Measurements from ENCODE around the gene SLC44A3.
A peak's percentile ranks its signal among the peaks of the same experiment; 100 is the strongest.

SLC44A3 gene

GRCh38 chr1:94819945-94820746 is at the start of gene SLC44A3:
Gene SLC44A3 (plus strand): TSS chr1:94820357. CDS start chr1:94820452, 95 bp downstream.
- peak; percentile 30 for DNase-seq

- DNase-seq, result no peak
Measured at GRCh38 chr1:94772230-94772641, 47.9 kb upstream of the SLC44A3 start.

GRCh38 chr1:94772845-94773244 is 47.3 kb upstream of the SLC44A3 start:
- DNase-seq, result no peak

GRCh38 chr1:94773296-94773809 is 46.8 kb upstream of the SLC44A3 start:
- no peak for DNase-seq

GRCh38 chr1:94773931-94774422 is 46.2 kb upstream of the SLC44A3 start:
- no peak for DNase-seq

- DNase-seq, result no peak
Measured at GRCh38 chr1:94776474-94776873, 43.7 kb upstream of the SLC44A3 start.

- no peak for DNase-seq
Measured at GRCh38 chr1:94777281-94777680, 42.9 kb upstream of the SLC44A3 start.

GRCh38 chr1:94778808-94779207 is 41.3 kb upstream of the SLC44A3 start:
- DNase-seq, result no peak

GRCh38 chr1:94783342-94784189 is 36.6 kb upstream of the SLC44A3 start:
- no peak for DNase-seq

GRCh38 chr1:94784190-94784515 is 36.0 kb upstream of the SLC44A3 start:
- DNase-seq, result no peak

GRCh38 chr1:94787691-94788090 is 32.5 kb upstream of the SLC44A3 start:
- no peak for DNase-seq

GRCh38 chr1:94790246-94790645 is 29.9 kb upstream of the SLC44A3 start:
- DNase-seq, result no peak

- DNase-seq, result no peak
Measured at GRCh38 chr1:94790670-94791069, 29.5 kb upstream of the SLC44A3 start.

- DNase-seq, result no peak
Measured at GRCh38 chr1:94792473-94793295, 27.5 kb upstream of the SLC44A3 start.

- DNase-seq, result no peak
Measured at GRCh38 chr1:94793296-94793656, 26.9 kb upstream of the SLC44A3 start.

GRCh38 chr1:94795434-94795833 is 24.7 kb upstream of the SLC44A3 start:
- DNase-seq, result no peak

GRCh38 chr1:94796266-94796665 is 23.9 kb upstream of the SLC44A3 start:
- DNase-seq, result no peak

- DNase-seq, result no peak
Measured at GRCh38 chr1:94797291-94797690, 22.9 kb upstream of the SLC44A3 start.

- no peak for DNase-seq
Measured at GRCh38 chr1:94798054-94798453, 22.1 kb upstream of the SLC44A3 start.

- no peak for DNase-seq
Measured at GRCh38 chr1:94798462-94798861, 21.7 kb upstream of the SLC44A3 start.

- DNase-seq, result no peak
Measured at GRCh38 chr1:94799206-94799605, 21.0 kb upstream of the SLC44A3 start.

GRCh38 chr1:94801919-94802546 is 18.1 kb upstream of the SLC44A3 start:
- no peak for DNase-seq
